Measurements from ENCODE around the gene CCDC169.
"Not testable (repeated sequence)": the region's sequence is repeated elsewhere in the genome, so short reads cannot be mapped to it uniquely, and the experiment has no call there.

Gene CCDC169

DNA sequence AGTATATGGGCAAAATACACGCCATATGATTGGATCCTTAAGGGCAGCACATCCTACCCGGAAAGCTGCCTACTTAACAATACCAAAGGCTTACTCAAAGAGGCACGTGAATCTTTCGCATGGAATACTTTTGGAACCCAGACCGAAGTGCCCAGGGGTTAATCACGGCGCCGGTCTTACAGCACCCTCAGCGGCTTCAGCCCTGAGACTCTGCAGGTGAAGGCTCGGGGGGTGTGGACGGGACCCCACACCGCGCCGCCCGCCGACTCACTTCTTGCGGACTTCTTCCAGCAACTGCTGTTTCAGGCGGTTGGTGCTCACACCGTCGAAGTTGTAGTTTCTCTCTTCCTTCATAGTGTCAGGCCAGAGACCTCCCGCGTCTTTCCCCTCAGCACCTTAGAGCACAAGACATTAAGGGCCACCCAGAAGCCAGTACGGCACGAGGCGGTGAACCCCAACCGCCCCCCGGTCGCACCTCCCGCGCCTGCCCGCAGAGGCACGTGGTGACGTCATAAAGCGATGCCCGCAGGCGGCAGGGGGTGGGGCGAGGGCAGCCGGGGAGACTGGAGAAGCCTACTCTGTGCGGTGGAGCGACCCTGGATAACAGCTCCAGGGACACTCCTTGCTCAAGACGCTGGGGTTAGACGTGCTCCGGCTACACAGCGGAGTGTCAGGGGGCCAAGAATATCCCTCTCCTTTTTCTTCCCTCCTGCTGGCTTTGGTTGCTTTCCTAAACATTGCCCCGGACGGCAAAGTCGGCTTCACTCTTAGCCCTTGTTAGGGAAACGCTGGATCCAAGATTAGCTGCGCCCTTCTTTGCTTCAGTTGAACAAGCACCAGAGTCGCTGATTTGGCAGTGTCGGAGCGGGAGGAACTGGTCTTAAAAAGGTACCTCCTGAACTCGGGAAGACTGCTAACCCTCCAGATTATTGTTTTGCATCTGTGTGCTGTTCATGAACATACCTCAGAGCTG is at the start of gene CCDC169:
CCDC169 (minus strand) TSS at position 449 of the 973 bp plus-strand sequence; CDS start at position 354, 95 bp downstream.
- Mint-ChIP-seq H3K9me3 (no peaks in the 10 kb centered on the region), H3K4me1 (peaks cover 6% of the 10 kb centered on the region), H3K27ac (no peak within 1 kb of the TSS), H3K4me3 (peak within 1 kb of the TSS; percentile 69), H3K36me3 (no peaks in the 10 kb centered on the region)
- peak; percentile 80 for ATAC-seq
- peak in 1 of 2 donors; percentile 8 for DNase-seq (ENCODE audit: low spot score in 2 of 2)

DNA sequence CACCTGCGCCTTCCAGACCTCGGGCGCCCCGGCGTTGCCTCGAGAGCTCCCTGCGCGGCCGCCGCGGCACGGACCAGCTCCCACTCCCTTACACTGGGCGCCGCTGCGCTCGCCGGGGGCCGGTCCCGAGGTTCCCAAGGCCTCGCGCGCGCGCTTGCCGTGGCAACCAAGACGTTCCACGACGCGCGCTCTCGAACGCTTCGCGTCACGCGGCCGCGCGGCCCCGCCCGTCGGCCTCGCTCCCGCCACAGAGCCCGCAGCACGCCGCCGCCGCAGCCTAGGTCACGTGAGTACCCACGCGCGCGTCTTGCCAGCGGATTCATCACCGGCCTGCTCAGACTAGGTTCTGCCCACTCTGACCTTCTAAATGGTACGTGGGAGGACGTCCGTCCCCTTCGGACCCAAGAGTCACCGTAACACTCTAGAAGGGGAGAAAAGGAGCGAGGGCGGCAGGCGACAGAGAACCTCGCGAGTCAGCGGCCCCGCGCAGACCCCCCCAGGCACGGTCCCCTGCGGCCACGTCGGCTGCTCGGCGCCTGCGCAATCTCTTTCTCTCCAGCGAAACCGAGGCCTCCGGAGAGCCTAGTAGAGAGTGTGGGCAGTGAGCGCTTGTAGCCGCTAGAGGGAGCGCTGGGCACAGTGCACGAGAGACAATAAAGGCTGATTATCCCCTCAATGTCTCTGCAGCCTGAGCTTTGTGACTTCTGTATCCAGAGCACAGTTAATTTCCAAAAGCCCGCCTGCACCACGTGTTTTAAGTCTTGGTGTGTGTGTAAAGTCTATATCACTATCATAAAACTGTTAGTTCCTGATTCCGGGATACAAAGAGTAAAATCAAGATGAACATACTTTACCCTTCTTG is 48.8 kb upstream of the CCDC169 start, which contains the start of gene SPART:
SPART (minus strand) TSS at position 173 of the 862 bp plus-strand sequence. CDS start 10,564 bp downstream, outside the sequence.
- Mint-ChIP-seq H3K27ac (peak within 1 kb of the TSS; percentile 95), H3K9me3 (no peaks in the 10 kb centered on the region), H3K4me1 (peaks cover 7% of the 10 kb centered on the region), H3K4me3 (peak within 1 kb of the TSS; percentile 82), H3K36me3 (peaks cover 6% of the 10 kb centered on the region)
- peak; percentile 66 to 78 for DNase-seq (ENCODE audit: low spot score in 2 of 2)
- peak; percentile 92 for ATAC-seq

DNA sequence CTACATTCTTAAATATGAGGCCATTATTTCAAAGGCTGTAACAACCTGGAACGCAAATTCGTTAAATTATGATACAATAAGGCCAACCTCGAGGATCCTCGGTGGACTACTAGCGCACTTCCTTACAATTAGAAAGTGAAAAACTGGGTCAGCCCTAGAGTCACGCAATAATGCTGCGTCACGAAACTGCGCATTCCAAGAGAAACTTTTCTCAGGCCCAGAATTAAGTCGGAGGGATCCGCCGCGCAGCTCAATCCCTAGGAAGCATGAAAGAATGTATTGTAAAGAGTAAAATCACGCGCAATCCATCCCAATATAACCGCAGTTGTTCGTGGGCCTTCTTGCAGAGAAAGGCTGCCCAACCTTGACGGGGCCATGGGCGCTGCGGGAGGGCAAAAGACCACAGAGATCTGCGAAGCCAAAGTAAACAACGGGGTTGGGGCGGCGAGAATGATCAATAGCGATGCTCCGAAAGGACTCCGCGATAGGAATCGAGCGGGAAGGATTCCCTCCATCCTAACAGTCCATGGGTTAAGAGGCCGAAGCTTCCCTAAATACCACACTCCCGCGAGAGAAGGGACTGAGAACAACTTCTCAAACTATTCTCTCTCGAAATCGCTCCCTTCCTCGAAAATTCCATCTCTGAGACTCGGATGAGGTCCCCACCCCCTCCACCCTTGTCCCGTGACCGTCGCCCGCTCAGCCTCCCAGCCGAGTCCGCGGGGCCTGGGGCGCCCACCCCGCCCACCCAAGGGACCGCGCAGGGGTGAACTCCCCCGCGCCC is 48.0 kb upstream of the CCDC169 start:
- DNase-seq (ENCODE audit: low spot score in 2 of 2) (no peak), ATAC-seq (no peak)
- H3K9me3 Mint-ChIP-seq = no peaks in the 10 kb centered on the region
- peaks cover 7% of the 10 kb centered on the region for H3K4me1 Mint-ChIP-seq
- peak overlapping the region; percentile 82 for H3K4me3 Mint-ChIP-seq
- peaks cover 6% of the 10 kb centered on the region for H3K36me3 Mint-ChIP-seq
- H3K27ac Mint-ChIP-seq = peak overlapping the region; percentile 95

DNA sequence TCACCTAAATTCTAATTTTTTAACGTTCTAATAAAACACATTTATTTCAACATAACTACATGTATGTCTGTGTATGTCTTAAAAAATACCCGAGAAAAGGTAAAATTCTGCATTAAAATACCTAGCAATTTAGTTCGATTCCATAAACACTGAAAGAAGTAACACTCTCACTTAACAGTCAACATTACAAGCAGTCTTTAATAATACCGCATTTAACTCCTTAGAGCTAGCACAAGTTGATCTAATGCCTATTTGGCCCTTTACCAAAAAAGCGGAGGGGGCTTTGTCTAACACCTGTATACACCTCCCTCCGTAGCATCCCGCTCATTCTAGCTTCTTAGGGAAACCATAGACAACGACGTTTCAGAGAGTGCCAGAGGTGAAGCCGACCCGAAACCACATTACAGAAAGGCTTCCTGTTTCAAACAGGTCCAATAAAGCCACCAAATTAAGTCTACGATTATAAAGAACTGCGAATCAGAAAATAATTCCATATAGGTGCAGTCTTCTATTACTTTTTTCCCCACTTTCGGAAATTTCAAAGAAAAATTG is 47.3 kb upstream of the CCDC169 start:
- peaks cover 7% of the 10 kb centered on the region for H3K4me1 Mint-ChIP-seq
- ATAC-seq (no peak), DNase-seq (ENCODE audit: low spot score in 2 of 2) (no peak)
- peak overlapping the region; percentile 95 for H3K27ac Mint-ChIP-seq
- peaks cover 6% of the 10 kb centered on the region for H3K36me3 Mint-ChIP-seq
- H3K9me3 Mint-ChIP-seq = no peaks in the 10 kb centered on the region
- H3K4me3 Mint-ChIP-seq = peak overlapping the region; percentile 82

DNA sequence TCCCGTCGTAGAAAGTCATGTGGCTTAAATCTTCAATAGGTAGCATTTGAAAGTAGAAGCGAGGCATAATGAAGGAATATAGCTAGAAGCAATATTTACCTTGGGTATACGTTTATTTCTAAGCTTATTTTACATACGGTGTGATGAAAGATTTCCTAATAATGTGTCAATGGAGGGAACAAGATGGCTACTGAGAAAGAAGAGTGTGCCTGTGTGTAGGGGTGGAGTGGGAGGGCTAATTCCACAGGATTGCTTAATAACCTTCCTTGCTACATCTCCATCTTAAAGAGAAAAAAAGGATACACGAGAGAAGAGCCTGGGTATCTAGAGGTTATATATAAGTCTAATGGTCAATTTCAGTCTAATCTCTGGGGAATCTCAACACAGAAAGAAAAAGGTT is 46.6 kb upstream of the CCDC169 start:
- Mint-ChIP-seq H3K4me1 (peaks cover 7% of the 10 kb centered on the region), H3K27ac (no peak overlapping the region), H3K36me3 (peaks cover 6% of the 10 kb centered on the region), H3K4me3 (no peak overlapping the region), H3K9me3 (no peaks in the 10 kb centered on the region)
- ATAC-seq (no peak), DNase-seq (ENCODE audit: low spot score in 2 of 2) (no peak)

DNA sequence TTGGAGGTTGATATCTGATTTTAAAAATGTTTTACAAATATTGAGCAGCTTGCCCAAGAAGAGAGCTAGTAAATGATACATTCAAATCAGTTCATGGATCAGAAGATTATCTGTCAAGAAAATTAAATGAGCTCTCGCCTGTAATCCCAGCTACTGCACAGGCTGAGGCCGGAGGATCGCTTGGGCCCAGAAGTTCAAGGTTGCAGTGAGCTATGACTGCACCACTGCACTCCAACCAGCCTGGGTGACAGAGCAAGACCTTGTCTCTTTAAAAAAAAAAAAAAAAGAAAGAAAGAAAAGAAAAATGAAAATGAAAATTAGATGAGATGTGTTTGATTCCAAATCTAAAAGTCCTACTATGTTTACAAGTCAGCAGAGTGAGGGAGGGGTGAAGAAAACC is 46.2 kb upstream of the CCDC169 start:
- DNase-seq (ENCODE audit: low spot score in 2 of 2) (no peak), ATAC-seq (no peak)
- H3K27ac Mint-ChIP-seq = no peak overlapping the region
- peaks cover 6% of the 10 kb centered on the region for H3K36me3 Mint-ChIP-seq
- no peak overlapping the region for H3K4me3 Mint-ChIP-seq
- peaks cover 7% of the 10 kb centered on the region for H3K4me1 Mint-ChIP-seq
- H3K9me3 Mint-ChIP-seq = no peaks in the 10 kb centered on the region

DNA sequence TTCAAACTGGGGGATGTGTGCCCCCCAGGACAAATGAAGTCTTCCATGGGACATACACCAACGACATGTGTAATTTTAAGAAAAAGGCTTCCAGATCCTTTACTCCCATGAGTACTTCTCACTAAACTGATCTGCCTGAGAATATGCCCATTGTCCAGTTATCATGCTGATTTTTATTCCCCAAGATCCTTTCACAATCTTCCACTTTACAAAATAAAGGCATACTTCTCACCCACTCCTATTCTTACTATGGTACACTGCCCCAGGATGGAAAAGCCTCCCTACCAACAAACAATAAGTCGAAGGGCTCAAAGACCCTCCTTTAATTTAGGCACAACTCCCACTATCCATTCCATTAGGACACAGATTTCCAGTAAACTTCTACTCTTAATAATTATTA is 45.1 kb upstream of the CCDC169 start:
- no peak overlapping the region for H3K4me3 Mint-ChIP-seq
- H3K4me1 Mint-ChIP-seq = peaks cover 7% of the 10 kb centered on the region
- ATAC-seq (no peak), DNase-seq (ENCODE audit: low spot score in 2 of 2) (no peak)
- H3K9me3 Mint-ChIP-seq = no peaks in the 10 kb centered on the region
- no peak overlapping the region for H3K27ac Mint-ChIP-seq
- peaks cover 6% of the 10 kb centered on the region for H3K36me3 Mint-ChIP-seq

DNA sequence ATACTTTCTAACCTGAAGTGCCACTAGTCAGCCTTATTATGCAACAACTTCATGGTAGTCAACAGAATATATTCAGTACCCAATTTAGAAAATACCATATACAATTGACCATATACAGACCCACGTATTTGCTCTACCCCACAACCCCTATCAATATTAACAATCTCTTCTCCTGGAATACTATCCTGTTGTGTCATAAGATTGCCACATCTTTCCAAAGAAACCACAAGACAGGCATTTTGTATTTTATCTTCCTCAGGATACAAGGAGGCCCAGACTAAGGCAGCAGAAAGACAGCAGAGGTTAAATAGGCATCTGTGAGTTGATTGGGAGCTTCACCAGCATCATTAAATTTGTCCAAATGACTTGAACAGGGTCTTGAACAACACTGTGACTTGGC is 44.1 kb upstream of the CCDC169 start:
- no peak overlapping the region for H3K27ac Mint-ChIP-seq
- no peaks in the 10 kb centered on the region for H3K9me3 Mint-ChIP-seq
- DNase-seq (ENCODE audit: low spot score in 2 of 2) = no peak
- H3K36me3 Mint-ChIP-seq = peaks cover 5% of the 10 kb centered on the region
- peaks cover 5% of the 10 kb centered on the region for H3K4me1 Mint-ChIP-seq
- ATAC-seq = no peak
- H3K4me3 Mint-ChIP-seq = no peak overlapping the region

DNA sequence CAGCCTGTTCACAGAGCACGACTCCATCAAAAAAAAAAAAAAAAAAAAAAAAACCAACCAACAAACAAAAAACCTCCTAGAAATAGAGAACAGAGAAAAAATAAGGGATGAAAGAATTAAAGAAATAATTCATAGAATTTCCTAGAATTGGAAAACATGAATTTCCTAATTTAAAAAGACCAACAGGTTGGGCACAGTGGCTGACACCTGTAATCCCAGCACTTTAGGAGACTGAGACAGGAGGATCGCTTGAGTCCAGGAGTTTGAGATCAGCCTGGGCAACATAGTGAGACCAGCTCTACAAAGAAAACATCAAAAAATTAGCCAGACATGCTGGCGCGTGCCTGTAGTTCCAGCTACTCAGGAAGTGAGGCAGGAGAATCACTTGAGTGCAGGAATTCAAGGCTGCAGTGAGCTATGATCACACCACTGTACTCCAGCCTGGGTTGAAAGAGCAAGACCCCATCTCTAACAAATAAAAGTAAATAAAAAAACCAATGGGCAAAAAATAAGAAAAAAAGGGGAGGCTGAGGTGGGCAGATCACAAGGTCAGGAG is 42.1 kb upstream of the CCDC169 start:
- no peak overlapping the region for H3K27ac Mint-ChIP-seq
- H3K36me3 Mint-ChIP-seq = no peaks in the 10 kb centered on the region
- ATAC-seq (no peak), DNase-seq (ENCODE audit: low spot score in 2 of 2) (no peak)
- no peaks in the 10 kb centered on the region for H3K9me3 Mint-ChIP-seq
- no peaks in the 10 kb centered on the region for H3K4me1 Mint-ChIP-seq
- H3K4me3 Mint-ChIP-seq = no peak overlapping the region

DNA sequence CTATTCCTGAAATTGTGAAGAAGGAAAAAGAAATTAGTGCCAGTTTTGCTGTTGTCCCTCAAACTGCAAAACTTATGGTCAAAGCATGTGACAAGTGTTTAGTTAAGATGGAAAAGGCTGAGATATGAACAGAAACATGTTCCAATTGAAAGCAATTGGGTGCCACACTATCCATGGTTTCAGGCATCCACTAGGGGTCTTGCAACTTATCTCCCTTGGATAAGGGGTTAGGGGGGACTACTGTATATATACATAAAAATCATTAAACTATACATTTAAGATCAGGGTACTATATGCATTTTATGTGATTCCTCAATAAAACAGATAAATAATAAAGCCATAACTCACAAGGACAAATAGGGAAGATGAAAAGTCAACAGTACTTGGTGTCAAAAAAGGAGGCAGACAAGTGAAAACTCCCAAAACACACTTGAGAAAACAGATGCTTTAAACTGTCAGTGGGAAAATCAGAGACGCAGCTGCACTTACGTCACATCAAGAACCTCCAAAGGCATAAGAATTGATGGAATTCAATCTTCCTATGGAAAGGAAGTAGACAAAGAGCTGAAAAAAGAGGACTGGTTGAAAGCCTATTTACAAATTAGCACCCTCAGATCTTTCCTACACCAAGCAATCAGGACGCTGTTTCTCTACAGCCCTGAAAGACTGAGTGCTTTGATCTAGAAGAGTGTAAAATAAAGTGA is 40.5 kb upstream of the CCDC169 start:
- DNase-seq (ENCODE audit: low spot score in 2 of 2) (no peak), ATAC-seq (no peak)
- Mint-ChIP-seq H3K4me3 (no peak overlapping the region), H3K36me3 (no peaks in the 10 kb centered on the region), H3K9me3 (no peaks in the 10 kb centered on the region), H3K27ac (no peak overlapping the region), H3K4me1 (no peaks in the 10 kb centered on the region)

DNA sequence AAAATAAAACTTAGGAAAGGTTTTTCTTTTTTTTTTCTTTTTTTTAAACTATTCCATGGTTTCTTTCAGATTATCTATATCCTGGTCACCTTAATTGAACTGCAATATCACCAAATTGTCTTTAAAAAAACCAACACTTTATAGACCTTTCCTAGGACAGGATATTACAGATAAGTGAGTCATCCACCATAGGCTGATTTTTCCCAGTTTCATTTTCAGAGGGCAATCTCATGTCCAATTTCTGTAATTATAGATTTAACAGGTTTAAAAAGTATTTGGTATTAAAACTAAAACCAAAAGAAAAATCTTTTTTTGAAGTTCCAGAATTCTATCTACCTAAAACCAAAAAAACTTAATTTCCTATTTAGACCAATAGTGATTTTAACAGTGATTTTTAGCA is 35.4 kb upstream of the CCDC169 start:
- Mint-ChIP-seq H3K36me3 (peaks cover 6% of the 10 kb centered on the region), H3K9me3 (no peaks in the 10 kb centered on the region), H3K4me1 (no peaks in the 10 kb centered on the region), H3K4me3 (no peak overlapping the region), H3K27ac (no peak overlapping the region)
- no peak for DNase-seq (ENCODE audit: low spot score in 2 of 2)
- ATAC-seq = no peak

DNA sequence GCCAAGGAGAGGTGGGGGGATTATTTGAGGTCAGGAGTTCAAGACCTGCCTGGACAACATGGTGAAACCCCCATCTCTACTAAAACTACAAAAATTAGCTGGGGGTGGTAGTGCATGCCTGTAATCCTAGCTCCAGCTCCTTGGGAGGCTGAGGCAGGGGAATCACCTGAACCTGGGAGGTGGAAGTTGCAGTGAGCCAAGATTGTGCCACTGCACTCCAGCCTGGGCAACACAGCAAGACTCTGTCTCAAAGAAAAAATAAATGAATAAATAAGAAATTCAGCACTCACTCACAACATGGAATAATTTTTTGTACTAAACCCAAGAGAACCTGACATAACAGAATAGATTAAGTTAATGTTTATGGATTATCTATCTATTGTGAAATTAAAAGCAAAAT is 34.6 kb upstream of the CCDC169 start:
- not testable (repeated sequence) for DNase-seq (ENCODE audit: low spot score in 2 of 2); H3K27ac Mint-ChIP-seq; H3K4me3 Mint-ChIP-seq; H3K36me3 Mint-ChIP-seq; H3K4me1 Mint-ChIP-seq; H3K9me3 Mint-ChIP-seq; ATAC-seq

DNA sequence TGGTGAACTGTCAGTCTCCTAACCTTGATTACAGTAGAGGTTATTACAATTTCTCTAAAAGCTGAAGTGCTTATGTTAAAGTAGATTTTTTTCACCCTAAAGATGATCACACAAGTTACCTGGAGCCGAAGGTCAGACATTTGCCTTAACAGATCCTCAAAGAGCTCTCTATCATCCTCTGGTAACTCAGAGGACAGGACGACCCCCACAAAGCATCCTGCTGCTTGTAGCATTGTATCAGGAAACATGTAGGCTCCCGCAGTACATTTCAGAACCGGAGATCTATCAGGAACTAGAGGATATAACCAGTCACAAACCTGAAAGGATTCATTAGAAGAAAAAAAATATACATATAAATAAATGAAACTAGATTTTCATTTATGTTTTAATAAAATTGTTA is 33.7 kb upstream of the CCDC169 start:
- Mint-ChIP-seq H3K4me3 (no peak overlapping the region), H3K27ac (no peak overlapping the region), H3K36me3 (peaks cover 6% of the 10 kb centered on the region), H3K4me1 (no peaks in the 10 kb centered on the region), H3K9me3 (no peaks in the 10 kb centered on the region)
- no peak for DNase-seq (ENCODE audit: low spot score in 2 of 2)
- no peak for ATAC-seq

DNA sequence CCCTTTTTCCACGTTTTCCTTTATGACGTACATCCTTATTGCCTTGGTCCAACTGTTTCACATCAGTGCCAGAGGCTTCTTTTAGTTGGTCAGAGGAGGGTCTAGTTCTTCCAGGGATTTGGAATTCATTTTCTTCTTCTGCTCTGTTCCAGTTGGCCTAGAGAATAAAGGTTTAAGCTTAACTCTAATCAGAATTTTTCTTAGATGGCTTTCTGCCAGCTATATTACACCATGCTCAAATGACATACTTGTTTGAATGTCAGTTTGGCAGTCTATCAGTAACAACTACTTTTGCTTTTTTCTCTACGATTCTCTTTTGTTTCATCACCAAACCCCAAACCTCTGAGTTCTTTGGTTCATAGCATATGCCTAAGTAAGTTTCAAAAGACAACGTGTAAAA is 31.7 kb upstream of the CCDC169 start:
- H3K4me3 Mint-ChIP-seq = no peak overlapping the region

More for the DNA sequence above, 31.7 kb upstream of the CCDC169 start:
- H3K27ac Mint-ChIP-seq = no peak overlapping the region
- H3K9me3 Mint-ChIP-seq = no peaks in the 10 kb centered on the region
- no peak for DNase-seq (ENCODE audit: low spot score in 2 of 2)
- no peak for ATAC-seq
- H3K36me3 Mint-ChIP-seq = peaks cover 6% of the 10 kb centered on the region
- H3K4me1 Mint-ChIP-seq = no peaks in the 10 kb centered on the region
